HG03045 (cell line): ENCODE results near the gene LCN2.
"Not testable (repeated sequence)": the region's sequence is repeated elsewhere in the genome, so short reads cannot be mapped to it uniquely, and the experiment has no call there.

Experiments
- ATAC-seq: cut with Tn5 transposase; IDR thresholded peaks from one replicate; pipeline ENCODE4 v1.9.1; 2021; ENCODE audit warnings: mild to moderate bottlenecking, moderate library complexity; ENCODE audit not compliant: unreplicated experiment

The LCN2 gene

DNA sequence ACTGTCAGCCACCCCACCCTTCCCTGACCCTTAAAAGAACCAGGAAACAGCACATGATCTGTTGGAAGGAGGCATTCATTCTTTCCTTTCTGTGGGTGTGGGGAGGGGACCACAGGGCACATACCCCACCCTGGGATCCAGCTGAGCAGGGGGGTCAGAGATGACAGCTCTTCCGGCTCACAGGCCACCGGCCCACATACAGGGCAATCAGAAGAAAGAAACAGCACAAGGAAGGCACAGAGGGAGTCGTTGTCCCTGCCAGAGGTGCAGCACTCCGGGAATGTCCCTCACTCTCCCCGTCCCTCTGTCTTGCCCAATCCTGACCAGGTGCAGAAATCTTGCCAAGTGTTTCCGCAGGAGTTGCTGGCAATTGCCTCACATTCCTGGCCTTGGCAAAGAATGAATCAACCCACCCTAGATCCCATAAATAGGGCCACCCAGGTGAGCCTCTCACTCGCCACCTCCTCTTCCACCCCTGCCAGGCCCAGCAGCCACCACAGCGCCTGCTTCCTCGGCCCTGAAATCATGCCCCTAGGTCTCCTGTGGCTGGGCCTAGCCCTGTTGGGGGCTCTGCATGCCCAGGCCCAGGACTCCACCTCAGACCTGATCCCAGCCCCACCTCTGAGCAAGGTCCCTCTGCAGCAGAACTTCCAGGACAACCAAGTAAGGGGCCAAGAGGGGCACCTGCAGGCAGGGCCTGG lies at the start of gene LCN2:
Gene LCN2, plus strand, starts transcription at position 453 of the 701 bp plus-strand sequence. Its CDS starts 73 bp downstream, at position 526.
- ATAC-seq = no peak

DNA sequence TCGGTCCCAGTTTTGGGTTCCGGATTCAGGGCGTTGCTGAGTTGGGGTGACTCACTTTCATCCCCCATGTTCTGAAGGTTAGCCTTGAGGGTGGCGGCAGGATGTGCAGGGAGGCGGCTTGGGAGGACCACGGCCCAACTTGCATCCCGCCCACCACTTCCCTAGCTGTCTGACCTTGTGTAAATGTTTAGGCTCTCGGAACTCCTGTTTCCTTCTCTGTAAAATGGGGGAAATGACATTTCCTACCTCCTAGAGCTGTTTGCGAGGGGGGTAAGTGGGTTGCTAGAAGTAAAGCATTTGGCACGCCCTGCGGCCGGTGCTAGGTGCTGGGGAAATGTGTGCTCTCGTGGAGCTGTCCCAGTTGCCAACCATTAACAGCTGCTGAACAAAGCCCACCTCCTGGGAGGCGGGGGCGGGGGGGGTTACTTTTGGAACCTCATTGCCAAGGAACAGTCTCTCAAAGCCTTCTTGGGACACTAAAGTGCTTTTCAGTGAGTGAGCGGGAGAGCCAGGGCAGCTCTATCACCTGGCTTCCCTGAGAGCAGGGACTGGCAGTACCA lies 49.2 kb upstream of the LCN2 start:
- no peak for ATAC-seq

DNA sequence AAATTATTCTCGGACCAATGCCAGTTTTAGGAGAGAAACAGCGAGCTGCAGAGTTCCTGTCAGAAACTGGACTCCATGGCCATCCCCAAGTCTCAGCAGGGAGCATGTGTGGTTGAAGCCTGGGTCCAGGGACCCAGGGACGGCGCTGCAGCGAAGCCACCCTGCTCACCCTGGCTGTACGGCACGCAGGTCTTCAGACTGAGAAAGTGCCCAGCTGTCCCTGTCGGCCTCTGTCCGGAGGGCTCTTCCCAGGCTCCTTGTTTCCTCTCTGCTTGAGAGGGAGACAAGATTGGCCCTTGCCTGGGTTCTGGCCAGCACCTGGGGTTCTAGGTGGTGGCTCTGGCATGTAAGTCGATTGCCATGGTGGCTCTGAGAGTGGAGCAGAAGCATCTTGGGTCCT lies 48.7 kb upstream of the LCN2 start:
- ATAC-seq = no peak

DNA sequence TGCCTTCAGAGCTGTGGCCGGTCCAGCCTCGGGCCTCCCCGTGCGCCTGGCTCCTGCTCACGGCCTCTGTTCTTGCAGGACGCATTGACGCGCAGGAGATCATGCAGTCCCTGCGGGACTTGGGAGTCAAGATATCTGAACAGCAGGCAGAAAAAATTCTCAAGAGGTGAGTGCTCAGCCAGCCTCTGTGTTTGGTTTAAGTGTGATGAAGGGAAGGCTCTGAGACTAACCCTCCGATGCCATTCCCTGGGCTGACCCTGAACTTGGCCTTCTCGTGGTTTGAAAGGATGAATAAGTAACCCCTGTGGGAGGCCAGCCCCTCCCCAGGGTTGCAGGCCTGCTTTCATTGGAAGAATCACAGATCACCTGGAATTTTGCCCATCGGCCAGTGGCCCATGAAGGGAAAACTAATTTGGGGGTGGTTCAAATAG lies 48.0 kb upstream of the LCN2 start:
- ATAC-seq = no peak

DNA sequence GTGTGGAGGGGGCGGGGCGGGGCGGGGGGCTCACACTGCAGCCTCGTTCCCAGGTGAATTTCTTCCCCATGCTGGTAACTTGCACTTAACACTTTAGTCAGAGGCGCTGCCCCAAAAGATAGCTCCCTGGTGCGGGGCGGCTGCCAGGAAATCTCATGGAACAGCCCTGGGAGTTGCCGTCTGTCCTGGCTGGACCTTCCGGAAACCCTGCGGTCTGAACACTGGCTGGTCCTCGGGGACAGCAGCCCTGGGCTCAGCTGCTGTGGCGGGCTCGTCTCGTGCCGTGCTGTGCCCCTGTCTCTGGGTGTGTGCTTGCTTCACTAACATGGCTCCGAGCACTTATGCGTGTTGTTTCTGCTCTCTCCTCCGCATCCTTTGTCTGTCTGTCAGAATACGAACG lies 47.6 kb upstream of the LCN2 start:
- no peak for ATAC-seq

DNA sequence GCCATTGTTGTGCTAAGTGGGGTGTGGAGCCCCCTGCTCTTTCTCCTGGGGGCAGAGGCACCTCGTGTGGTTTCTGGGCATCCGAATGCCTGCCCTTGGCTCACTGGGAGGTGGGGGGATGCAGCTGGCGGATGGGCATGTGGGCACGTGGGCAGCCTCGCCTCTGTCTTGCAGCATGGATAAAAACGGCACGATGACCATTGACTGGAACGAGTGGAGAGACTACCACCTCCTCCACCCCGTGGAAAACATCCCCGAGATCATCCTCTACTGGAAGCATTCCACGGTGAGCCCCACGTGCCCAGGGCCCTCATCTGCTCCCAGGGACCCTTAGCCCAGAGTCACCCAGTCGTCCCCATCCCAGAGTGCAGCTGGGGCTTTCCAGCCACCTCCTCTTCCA lies 47.1 kb upstream of the LCN2 start:
- ATAC-seq = no peak

DNA sequence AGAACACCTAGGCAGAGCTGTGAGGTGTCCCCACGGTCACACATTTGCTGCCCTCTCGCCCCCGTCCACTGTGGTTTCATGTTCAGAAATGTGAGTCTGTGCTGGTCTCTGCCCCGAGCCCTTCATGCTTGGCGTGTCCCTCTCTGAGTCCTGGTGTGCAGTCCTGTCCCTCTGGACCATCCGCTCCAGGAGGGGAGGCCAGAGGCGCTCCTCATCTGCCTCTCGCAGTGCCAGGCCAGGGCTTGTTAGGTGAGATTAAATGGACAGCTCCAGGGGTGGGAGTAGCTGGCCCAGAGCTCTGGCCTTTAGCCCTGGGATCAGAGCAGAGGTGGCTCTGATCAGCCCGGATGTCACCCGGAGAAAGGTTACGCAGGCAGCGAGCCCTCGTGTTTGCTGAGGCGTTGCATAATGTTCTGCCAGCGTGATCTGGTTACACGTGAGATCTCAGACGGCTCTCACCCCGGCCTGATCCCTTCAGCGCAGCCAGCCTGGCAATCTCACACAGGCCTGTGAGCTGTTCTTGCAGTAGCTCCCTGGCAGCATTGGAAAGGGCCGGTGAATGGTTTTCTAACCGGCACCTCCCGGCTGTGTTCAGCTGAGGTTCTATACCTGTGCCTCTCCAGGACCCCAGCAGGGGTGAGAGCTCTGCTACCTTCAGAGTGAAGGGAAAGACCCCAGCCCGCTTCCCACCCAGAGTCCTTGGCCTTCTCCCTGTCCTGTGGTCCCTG lies 46.2 kb upstream of the LCN2 start:
- no peak for ATAC-seq

DNA sequence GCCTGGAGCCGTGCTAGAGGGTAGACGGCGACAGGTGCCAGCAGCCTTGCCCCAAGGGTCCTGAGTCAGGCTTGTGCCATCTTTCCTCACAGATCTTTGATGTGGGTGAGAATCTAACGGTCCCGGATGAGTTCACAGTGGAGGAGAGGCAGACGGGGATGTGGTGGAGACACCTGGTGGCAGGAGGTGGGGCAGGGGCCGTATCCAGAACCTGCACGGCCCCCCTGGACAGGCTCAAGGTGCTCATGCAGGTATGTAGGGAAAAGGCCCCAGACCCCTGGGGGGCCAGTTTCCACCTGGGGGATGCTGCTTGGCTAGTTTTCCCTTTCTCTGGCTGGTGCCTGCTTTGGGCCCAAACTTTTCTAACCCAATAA lies 45.7 kb upstream of the LCN2 start:
- ATAC-seq = no peak

DNA sequence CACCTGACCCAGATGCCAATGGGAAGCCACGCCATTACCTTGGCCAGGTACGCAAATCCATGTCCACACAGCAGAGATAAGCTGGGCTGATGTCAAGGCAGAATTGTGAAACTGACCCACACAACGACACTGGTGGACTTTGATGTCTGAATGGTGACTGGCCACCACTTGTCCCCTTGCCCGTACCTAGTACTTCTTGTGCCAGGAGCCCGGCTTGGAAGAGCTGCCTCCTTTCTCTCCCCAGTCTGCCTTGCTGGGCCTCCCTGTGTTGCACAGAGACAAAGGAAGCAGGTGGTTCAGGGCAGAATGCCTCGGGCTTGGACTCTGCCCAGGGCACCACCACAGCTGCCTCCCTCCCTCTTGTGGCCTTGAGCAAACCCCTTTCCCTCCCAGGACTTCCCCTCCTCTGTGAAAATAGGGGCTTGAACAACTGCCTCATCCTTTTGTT lies 45.1 kb upstream of the LCN2 start:
- no peak for ATAC-seq

DNA sequence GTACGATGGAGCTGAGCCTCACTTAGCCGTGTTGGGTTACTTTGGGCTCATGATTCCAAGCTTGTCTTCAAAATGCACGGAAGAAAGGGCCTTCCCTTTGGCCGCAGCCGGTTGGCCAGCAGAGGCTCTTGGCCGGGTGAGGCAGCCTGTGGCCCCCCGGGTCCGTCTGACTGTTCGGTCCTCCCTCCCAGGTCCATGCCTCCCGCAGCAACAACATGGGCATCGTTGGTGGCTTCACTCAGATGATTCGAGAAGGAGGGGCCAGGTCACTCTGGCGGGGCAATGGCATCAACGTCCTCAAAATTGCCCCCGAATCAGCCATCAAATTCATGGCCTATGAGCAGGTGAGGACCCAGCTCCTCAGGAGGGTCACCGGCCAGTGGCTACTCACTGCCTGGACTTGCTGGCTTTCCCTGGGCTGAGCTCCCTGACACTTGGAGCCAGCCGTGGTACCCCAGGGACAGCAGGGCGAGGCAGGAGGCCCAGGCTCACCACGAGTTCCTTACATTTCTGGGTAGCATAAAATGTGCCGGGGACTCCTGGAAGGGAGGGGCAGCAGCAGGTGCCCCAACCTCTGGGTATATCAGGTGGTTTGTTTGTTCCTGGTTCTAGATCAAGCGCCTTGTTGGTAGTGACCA lies 43.6 kb upstream of the LCN2 start:
- ATAC-seq = no peak

DNA sequence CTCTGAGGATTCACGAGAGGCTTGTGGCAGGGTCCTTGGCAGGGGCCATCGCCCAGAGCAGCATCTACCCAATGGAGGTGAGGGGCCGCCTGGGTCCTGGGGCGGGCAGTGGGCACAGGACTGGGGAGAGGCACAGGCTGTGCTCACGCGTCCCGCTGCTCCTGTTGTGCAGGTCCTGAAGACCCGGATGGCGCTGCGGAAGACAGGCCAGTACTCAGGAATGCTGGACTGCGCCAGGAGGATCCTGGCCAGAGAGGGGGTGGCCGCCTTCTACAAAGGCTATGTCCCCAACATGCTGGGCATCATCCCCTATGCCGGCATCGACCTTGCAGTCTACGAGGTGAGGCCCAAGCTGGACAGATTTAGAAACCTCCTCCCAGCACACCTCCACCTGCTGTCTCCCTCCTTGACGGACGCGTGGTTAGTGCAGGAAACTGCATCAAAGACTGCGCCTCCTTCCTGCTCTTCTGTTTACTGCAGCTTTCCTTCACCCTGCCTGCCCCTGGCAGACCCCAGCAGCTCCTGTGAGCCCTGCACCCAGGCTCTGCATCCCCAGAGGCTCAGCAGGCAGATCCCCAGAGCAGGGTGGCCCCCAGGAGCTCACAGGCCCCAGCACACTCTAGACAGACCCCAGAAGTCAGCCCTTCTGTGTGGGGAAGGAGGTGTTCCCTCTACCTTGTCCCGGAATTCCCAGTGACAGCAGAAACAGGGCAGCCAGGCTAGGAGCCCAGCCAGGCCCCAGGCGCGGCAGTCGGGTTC lies 42.9 kb upstream of the LCN2 start:
- ATAC-seq = no peak

DNA sequence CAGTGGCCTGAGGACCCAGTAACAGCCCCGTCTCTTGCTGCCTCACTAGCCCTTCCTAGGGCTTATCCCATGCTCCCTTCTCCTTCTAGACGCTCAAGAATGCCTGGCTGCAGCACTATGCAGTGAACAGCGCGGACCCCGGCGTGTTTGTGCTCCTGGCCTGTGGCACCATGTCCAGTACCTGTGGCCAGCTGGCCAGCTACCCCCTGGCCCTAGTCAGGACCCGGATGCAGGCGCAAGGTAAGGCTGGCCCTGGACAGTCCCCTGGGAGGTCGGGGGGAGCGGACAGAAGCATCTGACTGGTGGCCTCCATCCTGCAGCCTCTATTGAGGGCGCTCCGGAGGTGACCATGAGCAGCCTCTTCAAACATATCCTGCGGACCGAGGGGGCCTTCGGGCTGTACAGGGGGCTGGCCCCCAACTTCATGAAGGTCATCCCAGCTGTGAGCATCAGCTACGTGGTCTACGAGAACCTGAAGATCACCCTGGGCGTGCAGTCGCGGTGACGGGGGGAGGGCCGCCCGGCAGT lies 42.2 kb upstream of the LCN2 start:
- ATAC-seq = no peak

DNA sequence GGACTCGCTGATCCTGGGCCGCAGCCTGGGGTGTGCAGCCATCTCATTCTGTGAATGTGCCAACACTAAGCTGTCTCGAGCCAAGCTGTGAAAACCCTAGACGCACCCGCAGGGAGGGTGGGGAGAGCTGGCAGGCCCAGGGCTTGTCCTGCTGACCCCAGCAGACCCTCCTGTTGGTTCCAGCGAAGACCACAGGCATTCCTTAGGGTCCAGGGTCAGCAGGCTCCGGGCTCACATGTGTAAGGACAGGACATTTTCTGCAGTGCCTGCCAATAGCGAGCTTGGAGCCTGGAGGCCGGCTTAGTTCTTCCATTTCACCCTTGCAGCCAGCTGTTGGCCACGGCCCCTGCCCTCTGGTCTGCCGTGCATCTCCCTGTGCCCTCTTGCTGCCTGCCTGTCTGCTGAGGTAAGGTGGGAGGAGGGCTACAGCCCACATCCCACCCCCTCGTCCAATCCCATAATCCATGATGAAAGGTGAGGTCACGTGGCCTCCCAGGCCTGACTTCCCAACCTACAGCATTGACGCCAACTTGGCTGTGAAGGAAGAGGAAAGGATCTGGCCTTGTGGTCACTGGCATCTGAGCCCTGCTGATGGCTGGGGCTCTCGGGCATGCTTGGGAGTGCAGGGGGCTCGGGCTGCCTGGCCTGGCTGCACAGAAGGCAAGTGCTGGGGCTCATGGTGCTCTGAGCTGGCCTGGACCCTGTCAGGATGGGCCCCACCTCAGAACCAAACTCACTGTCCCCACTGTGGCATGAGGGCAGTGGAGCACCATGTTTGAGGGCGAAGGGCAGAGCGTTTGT lies 41.6 kb upstream of the LCN2 start:
- no peak for ATAC-seq

DNA sequence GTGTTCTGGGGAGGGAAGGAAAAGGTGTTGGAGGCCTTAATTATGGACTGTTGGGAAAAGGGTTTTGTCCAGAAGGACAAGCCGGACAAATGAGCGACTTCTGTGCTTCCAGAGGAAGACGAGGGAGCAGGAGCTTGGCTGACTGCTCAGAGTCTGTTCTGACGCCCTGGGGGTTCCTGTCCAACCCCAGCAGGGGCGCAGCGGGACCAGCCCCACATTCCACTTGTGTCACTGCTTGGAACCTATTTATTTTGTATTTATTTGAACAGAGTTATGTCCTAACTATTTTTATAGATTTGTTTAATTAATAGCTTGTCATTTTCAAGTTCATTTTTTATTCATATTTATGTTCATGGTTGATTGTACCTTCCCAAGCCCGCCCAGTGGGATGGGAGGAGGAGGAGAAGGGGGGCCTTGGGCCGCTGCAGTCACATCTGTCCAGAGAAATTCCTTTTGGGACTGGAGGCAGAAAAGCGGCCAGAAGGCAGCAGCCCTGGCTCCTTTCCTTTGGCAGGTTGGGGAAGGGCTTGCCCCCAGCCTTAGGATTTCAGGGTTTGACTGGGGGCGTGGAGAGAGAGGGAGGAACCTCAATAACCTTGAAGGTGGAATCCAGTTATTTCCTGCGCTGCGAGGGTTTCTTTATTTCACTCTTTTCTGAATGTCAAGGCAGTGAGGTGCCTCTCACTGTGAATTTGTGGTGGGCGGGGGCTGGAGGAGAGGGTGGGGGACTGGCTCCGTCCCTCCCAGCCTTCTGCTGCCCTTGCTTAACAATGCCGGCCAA lies 40.8 kb upstream of the LCN2 start:
- ATAC-seq = no peak

DNA sequence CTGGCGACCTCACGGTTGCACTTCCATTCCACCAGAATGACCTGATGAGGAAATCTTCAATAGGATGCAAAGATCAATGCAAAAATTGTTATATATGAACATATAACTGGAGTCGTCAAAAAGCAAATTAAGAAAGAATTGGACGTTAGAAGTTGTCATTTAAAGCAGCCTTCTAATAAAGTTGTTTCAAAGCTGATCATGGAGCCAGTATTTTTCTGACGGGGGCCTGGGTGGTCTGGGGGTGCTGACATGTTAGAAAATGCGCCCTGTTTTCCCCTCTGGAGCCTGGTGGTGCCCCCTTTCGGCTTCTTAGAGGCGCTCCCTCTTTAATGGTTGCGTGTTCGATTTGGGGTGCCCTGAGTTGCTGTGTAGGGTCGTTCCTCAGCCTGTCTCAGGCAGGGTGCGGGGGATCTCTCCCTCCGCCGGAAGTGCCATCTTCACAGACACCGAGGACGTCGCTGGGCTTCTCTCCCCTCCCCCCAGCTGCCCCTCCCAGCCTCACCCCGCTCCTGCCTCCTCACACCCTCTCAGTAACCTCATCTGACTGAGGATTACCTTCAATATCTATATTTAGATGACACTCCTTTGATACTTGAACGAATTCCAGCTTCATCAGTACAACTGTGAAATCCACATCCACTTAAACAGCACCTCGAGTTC lies 40.1 kb upstream of the LCN2 start:
- no peak for ATAC-seq

DNA sequence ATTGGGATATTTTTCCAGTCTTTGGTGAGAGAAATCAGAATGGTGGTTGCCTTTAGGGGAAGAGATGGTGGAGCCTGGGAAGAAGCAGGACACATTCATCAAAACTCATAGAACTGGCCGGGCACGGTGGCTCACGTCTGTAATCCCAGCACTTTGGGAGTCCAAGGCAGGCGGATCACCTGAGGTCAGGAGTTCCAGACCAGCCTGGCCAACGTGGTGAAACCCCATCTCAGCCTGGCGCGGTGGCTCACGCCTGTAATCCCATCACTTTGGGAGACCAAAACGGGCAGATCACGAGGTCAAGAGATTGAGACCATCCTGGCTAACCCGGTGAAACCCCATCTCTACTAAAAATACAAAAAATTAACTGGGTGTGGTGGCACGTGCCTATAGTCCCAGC lies 37.5 kb upstream of the LCN2 start:
- not testable (repeated sequence) for ATAC-seq

DNA sequence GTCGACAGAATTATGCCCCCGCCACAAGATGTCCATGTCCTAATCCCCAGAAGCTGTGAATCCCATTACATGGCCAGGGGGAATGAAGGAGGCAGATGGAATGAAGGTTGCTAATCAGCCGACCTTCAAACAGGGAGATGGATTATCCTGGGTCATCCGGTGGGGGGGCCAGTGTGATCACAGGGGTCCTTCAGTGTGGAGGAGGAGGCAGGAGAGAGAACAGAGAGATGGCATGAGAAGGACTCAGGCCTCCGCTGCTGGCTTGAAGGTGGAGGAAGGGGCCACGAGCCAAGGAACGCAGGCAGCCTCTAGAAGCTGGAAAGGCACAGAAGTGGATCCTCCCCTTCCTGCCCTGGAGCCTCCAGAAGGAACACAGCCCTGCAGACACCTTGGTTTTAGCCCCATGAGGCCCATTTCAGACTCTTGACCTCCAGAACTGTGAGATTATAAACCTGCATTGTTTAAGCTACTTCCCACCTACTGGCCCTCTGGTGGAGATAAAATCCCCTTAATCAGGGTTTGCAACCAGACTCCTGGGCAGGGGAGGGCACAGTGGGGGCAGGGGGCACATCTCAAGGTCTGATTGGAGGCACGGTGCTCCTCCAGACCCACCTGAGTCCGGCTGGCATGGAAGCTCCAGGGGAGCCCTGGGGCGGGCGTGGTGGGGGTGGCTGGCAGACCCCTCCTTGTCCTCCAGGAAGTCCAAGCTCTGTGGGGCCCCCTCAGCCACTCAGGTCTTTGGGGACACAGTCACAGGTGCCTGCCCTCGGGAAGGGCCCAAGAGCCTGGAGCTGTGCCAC lies 35.5 kb upstream of the LCN2 start:
- ATAC-seq = no peak
